Fibroblast of pulmonary artery (primary cell): ENCODE data around the gene CARHSP1.
"Not testable (repeated sequence)": the region's sequence is repeated elsewhere in the genome, so short reads cannot be mapped to it uniquely, and the experiment has no call there.

Experiments
- DNase-seq: peaks from one replicate; pipeline ENCODE4 v3.0.0-alpha.2; 2010; ENCODE audit warnings: low read depth
- H3K4me3 ChIP-seq: replicated peaks from 2 replicates; pipeline ENCODE4 v1.5.1; 2011; ENCODE audit warnings: low read depth, mild to moderate bottlenecking, control low read depth, low read length, moderate library complexity
- TF ChIP-seq, protein P1 (sequence below): IDR thresholded peaks from 2 replicates; pipeline ENCODE4 v1.5.1; 2011; ENCODE audit warnings: mild to moderate bottlenecking, control low read depth, low read length, inconsistent platforms; ENCODE audit errors: missing control alignments

CARHSP1 gene

DNA sequence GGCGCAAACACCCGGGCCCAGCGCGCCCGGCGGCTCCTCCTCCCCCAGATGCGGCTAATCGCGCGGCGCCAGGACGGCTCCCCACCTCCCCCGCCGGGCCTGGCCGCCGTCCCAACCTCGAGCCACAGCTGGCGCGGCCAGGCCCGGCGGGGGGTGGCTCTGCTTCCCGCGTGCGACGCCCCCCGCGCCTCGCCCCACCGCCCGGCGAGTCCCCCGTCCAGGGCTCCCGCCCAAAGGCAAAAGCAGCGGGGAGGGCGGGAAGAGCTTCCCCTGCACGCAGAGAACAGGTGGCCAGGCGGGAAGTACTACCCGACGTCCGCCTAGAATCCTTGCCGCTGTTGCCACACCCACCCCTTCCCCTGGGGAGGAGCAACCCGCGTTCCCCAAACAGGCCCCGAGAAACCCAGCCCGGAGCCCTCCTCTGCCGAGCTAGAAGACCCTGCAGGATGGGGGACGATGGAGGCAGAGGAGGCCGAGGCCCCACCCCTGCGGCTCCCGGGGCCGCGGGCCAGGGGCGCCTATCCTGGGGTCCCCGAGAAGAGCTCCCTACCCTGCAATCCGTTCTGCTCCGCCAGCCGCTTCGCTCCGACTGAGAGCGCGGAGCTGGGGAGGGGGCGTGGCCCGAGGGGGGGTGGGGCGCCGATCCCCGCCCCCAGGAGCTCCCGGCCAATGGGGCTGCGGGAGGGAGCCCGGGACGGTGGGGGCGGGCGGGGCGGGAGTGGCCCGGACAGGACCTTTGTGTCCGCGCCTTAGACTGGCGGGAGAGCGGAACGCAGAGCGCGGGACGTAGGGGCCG, at the start of gene CARHSP1:
TSS of gene CARHSP1 (minus strand) at position 591 of the 796 bp plus-strand sequence. CDS start 9,678 bp downstream, outside the sequence.
- TF ChIP-seq, protein P1, sequence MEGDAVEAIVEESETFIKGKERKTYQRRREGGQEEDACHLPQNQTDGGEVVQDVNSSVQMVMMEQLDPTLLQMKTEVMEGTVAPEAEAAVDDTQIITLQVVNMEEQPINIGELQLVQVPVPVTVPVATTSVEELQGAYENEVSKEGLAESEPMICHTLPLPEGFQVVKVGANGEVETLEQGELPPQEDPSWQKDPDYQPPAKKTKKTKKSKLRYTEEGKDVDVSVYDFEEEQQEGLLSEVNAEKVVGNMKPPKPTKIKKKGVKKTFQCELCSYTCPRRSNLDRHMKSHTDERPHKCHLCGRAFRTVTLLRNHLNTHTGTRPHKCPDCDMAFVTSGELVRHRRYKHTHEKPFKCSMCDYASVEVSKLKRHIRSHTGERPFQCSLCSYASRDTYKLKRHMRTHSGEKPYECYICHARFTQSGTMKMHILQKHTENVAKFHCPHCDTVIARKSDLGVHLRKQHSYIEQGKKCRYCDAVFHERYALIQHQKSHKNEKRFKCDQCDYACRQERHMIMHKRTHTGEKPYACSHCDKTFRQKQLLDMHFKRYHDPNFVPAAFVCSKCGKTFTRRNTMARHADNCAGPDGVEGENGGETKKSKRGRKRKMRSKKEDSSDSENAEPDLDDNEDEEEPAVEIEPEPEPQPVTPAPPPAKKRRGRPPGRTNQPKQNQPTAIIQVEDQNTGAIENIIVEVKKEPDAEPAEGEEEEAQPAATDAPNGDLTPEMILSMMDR, result no peak
- DNase-seq, result peak; percentile 90
- peak within 1 kb of the TSS; percentile 92 for H3K4me3 ChIP-seq

DNA sequence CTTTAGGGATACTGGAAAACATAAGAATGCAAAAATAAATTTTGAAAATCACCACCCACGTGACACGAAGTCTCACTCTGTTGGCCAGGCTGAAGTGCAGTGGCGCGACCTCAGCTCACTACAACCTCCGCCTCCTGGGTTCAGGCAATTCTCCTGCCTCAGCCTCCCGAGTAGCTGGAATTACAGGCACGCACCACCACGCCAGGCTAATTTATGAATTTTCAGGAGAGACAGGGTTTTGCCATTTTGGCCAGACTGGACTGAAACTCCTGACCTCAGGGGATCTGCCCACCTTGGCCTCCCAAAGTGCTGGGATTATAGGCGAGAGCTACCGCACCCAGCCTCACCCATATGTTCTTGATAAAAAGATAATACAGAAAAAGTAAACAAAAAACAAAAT, 48.5 kb upstream of the CARHSP1 start:
- DNase-seq, H3K4me3 ChIP-seq: not testable (repeated sequence)

DNA sequence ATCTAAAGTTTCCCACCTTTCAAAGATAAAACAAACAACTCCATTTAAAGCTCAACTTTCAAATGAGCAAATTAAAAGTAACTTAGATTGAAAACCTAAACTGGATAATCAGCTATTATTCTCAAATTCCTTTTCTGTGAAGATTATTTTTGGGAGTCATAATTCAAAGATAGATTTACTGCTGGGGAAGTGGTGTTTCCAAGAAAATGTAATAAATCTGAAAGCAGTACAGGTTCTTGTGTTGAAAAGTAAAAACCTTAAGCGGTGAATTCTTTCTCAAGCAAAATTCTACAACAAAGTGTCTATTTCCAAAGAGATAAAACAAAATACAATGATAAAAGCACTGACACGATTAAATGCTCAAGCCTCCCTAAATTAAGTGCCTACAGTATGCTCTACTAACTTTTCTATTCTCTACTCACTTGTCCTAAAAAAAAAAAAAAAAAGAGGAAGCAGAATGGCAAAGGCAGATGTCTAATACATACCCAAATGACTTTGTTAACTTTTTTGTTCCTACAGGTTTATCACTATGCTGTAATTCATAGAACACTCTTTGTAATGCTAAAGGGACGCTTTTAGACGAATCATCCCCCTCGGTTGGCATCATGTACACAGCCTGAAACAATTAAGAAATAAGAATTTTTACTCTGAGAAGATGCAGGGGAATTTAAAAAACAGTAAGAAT, 47.9 kb upstream of the CARHSP1 start:
- TF ChIP-seq, protein P1, result no peak

DNA sequence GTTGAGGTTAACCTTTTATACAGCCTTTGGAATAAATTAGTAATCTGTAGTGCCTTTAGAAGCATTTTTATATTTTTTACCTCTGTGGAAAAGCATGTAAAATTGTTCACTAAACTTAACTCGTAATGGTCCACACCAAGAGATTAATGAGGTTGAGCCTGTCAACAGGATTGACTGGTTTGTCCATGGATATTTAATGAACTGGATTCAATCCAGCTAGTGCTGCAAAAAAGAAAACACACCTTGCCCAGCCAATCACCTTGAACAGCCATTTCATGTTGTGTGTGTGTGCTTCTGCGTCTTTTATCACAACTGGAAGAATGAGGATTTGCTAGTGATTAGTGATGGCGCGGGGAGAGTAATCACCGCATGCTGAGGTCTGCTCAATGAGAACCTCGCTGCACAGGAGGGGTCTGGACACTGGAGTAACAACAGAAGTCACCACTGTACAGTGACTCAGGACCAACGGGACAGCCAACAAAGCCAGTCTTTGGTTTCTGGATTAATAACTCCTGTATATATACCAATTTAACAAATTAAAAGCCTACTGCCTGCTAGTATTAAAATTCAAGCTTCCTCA, 47.0 kb upstream of the CARHSP1 start:
- no peak overlapping the region for H3K4me3 ChIP-seq
- DNase-seq, result no peak
- TF ChIP-seq, protein P1, result no peak

More for the DNA sequence above, 47.9 kb upstream of the CARHSP1 start:
- H3K4me3 ChIP-seq, result no peak overlapping the region
- no peak for DNase-seq

- no peak for DNase-seq
- TF ChIP-seq, protein P1, result no peak
- H3K4me3 ChIP-seq, result no peak overlapping the region
These were observed 45.3 kb upstream of the CARHSP1 start for GRCh38 chr16:8914098-8914497.

- H3K4me3 ChIP-seq, result no peak overlapping the region
- no peak for DNase-seq
These were observed 44.0 kb upstream of the CARHSP1 start for GRCh38 chr16:8912793-8913192.

GRCh38 chr16:8910811-8911210, 42.0 kb upstream of the CARHSP1 start:
- TF ChIP-seq, protein P1, result no peak
- H3K4me3 ChIP-seq, result no peak overlapping the region
- no peak for DNase-seq

More at GRCh38 chr16:8912793-8913192, 44.0 kb upstream of the CARHSP1 start:
- TF ChIP-seq, protein P1, result no peak
